K562 (cell line): Measurements from ENCODE around the gene PSMD8. TPM values are rescaled to one million over a fixed set of nuclear protein-coding genes. Genes with fewer than 3 reads are reported as not detected.
"Not testable (repeated sequence)": the region's sequence is repeated elsewhere in the genome, so short reads cannot be mapped to it uniquely, and the experiment has no call there.

Source experiments
- ATAC-seq: fragments of 200-7000 bp; cut with Tn5 transposase; 3 replicates; pipeline ENCODE4 v1.9.1; 2020; ENCODE audit warnings: moderate library complexity
- BruUV-seq: library from RNA; stranded (reverse); fragments of 400-500 nt; replicated peaks from 2 replicates; lab custom pipeline; 2021; lab: Mats Ljungman, UMichigan
- CTCF ChIA-PET: fragments of 300-600 bp; formaldehyde crosslinking; extraction: SDS; loops from one replicate; lab custom pipeline; 2021; ENCODE audit warnings: low intra/inter-chr PET ratio; lab: Yijun Ruan, JAX
- POLR2A ChIA-PET: fragments of 300-600, 350-650 bp; sonication (Branson Sonifier 250); formaldehyde crosslinking; extraction: SDS; loops from one replicate; lab custom pipeline; 2021; ENCODE audit warnings: antibody characterized with exemption, inconsistent platforms; lab: Yijun Ruan, JAX
- DNase-seq, 4 experiments: peaks; one replicate each; pipeline versions ENCODE4 v3.0.0 to v3.0.0-alpha.2; 2011 to 2018; ENCODE audit warnings: low spot score in 3 of 4, mixed read lengths in 3 of 4; ENCODE audit errors: extremely low read depth in 1 of 4
- FAIRE-seq: peaks from 2 replicates; lab custom pipeline; 2011; peaks lifted over from hg19 to GRCh38; lab: Jason Lieb, UNC
- H2AFZ ChIP-seq: 2 replicates; pipeline ENCODE4 v1.6.0; 2011; ENCODE audit warnings: low read depth, low read length, control low read depth, inconsistent platforms
- H3K27ac ChIP-seq: fragments of 200-600 bp; 3 replicates; pipeline ENCODE4 v1.8.0; 2011; ENCODE audit warnings: low read depth, mild to moderate bottlenecking, control low read depth, inconsistent platforms, low read length, moderate library complexity, mixed read lengths; ENCODE audit errors: extremely low read depth
- H3K27me3 ChIP-seq, 2 experiments: fragments of 300-600 bp in 1 of 2; 2 replicates in 1 of 2; 3 replicates in 1 of 2; pipeline versions ENCODE4 v1.6.0 to v1.8.0; 2011; ENCODE audit warnings: inconsistent platforms in 2 of 2, low read length in 2 of 2, mild to moderate bottlenecking in 1 of 2, mixed read lengths in 1 of 2, moderate library complexity in 1 of 2; ENCODE audit not compliant: control insufficient read depth in 2 of 2, insufficient read depth in 2 of 2
- H3K36me3 ChIP-seq: fragments of 300-600 bp; 3 replicates; pipeline ENCODE4 v1.8.0; 2011; ENCODE audit warnings: mild to moderate bottlenecking, low read length, inconsistent platforms; ENCODE audit not compliant: control insufficient read depth, insufficient read depth
- H3K4me1 ChIP-seq, 2 experiments: fragments of 200-600 bp in 1 of 2; replicated peaks in 1 of 2; 2 replicates in 1 of 2; 3 replicates in 1 of 2; pipeline versions ENCODE4 v1.5.1 to v1.8.0; 2011; ENCODE audit warnings: inconsistent platforms in 2 of 2, low read length in 2 of 2, mild to moderate bottlenecking in 1 of 2, mixed read lengths in 1 of 2, moderate library complexity in 1 of 2; ENCODE audit not compliant: control insufficient read depth in 2 of 2, insufficient read depth in 2 of 2
- H3K4me2 ChIP-seq: 2 replicates; pipeline ENCODE4 v1.6.1; 2011; ENCODE audit warnings: low read length, control low read depth, inconsistent platforms, mixed read lengths; ENCODE audit not compliant: insufficient read depth
- H3K4me3 ChIP-seq: fragments of 200-600 bp; sonication (generic), shearing (Covaris generic); 2 replicates; pipeline ENCODE4 v1.5.1; 2016; ENCODE audit warnings: control low read depth, inconsistent platforms
- H3K79me2 ChIP-seq: fragments of 200-600 bp; 3 replicates; pipeline ENCODE4 v1.8.0; 2011; ENCODE audit warnings: low read length, inconsistent platforms; ENCODE audit not compliant: control insufficient read depth, insufficient read depth
- H3K9ac ChIP-seq, 2 experiments: 2 replicates each; pipeline versions ENCODE4 v1.6.0 to v1.6.1; 2011; ENCODE audit warnings: low read depth in 2 of 2, low read length in 2 of 2, control low read depth in 1 of 2, inconsistent platforms in 1 of 2, mild to moderate bottlenecking in 1 of 2, mixed read lengths in 1 of 2; ENCODE audit not compliant: insufficient read depth in 1 of 2
- H3K9me1 ChIP-seq: one replicate; pipeline ENCODE4 v1.6.0; 2011; ENCODE audit warnings: inconsistent platforms, mild to moderate bottlenecking, low read length, moderate library complexity; ENCODE audit not compliant: control insufficient read depth, insufficient read depth
- H3K9me3 ChIP-seq: replicated peaks from 2 replicates; pipeline ENCODE4 v1.5.1; 2011; ENCODE audit warnings: low read depth, low read length, inconsistent platforms; ENCODE audit not compliant: control insufficient read depth, insufficient read depth
- H4K20me1 ChIP-seq: replicated peaks from 2 replicates; pipeline ENCODE4 v1.6.1; 2011; ENCODE audit warnings: low read length, inconsistent platforms, mixed read lengths; ENCODE audit not compliant: control insufficient read depth, insufficient read depth
- CBFA2T3 ChIP-seq: fragments of 450-650 bp; IDR thresholded peaks from 2 replicates; pipeline ENCODE4 v1.6.1; 2017
- DPF2 ChIP-seq: fragments of 450-650 bp; IDR thresholded peaks from 2 replicates; pipeline ENCODE4 v1.6.1; 2016
- NR4A1 ChIP-seq, 2 experiments: fragments of 250-450 bp in 1 of 2; fragments of 450-650 bp in 1 of 2; sonication (Bioruptor Pico) in 1 of 2; IDR thresholded peaks; 2 replicates each; pipeline versions ENCODE4 v1.4.0 to v1.6.1; 2016 to 2020; ENCODE audit warnings: mild to moderate bottlenecking in 2 of 2, missing compliant biosample characterization in 1 of 2, missing genetic modification characterization in 1 of 2, moderate library complexity in 1 of 2
- TAL1 ChIP-seq: fragments of 450-650 bp; IDR thresholded peaks from 2 replicates; pipeline ENCODE4 v1.6.1; 2016; ENCODE audit warnings: mild to moderate bottlenecking
- ZBTB5 ChIP-seq: fragments of 450-650 bp; IDR thresholded peaks from 2 replicates; pipeline ENCODE4 v1.6.1; 2017; ENCODE audit warnings: antibody characterized with exemption
- WGBS: fragments of 100-300 bp; shearing (Covaris generic); methylation state at CpG from one replicate; pipeline ENCODE4 v1.1.6; 2016; ENCODE audit warnings: low coverage, mixed read lengths; ENCODE audit not compliant: insufficient coverage; ENCODE audit errors: missing lambda C conversion rate; 5-methylcytosine and 5-hydroxymethylcytosine counted together
- in situ Hi-C: fragments of 300-500 bp; cut with MboI; formaldehyde crosslinking; loops from 4 replicates; pipeline ENCODE4 v1.15.0; 2018; ENCODE audit warnings: inconsistent platforms, mixed read lengths
- intact Hi-C: fragments of 100-400 bp; cut with micrococcal nuclease; formaldehyde crosslinking; loops from 2 replicates; pipeline ENCODE4 v1.14.2; 2022
- polyA plus RNA-seq, 8 experiments: library from polyadenylated mRNA; depleted of rRNA in 4 of 8; stranded (reverse) in 5 of 8; unstranded in 3 of 8; fragments of >200 nt; fragmentation: Nextera tagmentation in 2 of 8; fragmentation: Illumina TruSeq in 1 of 8; extraction: Ambion mirVana in 2 of 8; extraction: Trizol in 1 of 8; gene quantifications; 2 replicates each; pipeline versions ENCODE4 v1.2.1 to v1.2.3, GENCODE V29; 2011 to 2014; ENCODE audit warnings: inconsistent platforms in 1 of 8, missing spikeins in 1 of 8
- total RNA-seq, 7 experiments: library from RNA; depleted of rRNA in 6 of 7; stranded (reverse); fragments of >200 nt in 6 of 7; fragmentation: Illumina TruSeq in 2 of 7; extraction: Trizol in 2 of 7; gene quantifications; 2 replicates each; pipeline versions ENCODE4 v1.2.1 to v1.2.3, GENCODE V29; 2011 to 2021; ENCODE audit warnings: low replicate concordance in 1 of 7
- TF ChIP-seq, protein P1 (sequence below): fragments of 200-800 bp; sonication (Bioruptor generic); IDR thresholded peaks from 2 replicates; pipeline ENCODE4 v1.6.1; 2017; ENCODE audit warnings: missing genetic modification characterization, missing compliant biosample characterization
- TF ChIP-seq, protein P2 (sequence below), 2 experiments: IDR thresholded peaks; 2 replicates each; pipeline ENCODE4 v1.6.1; 2011; ENCODE audit warnings: borderline replicate concordance in 1 of 2, control low read depth in 1 of 2, low read depth in 1 of 2, low read length in 1 of 2, mild to moderate bottlenecking in 1 of 2, mixed read lengths in 1 of 2, moderate library complexity in 1 of 2; ENCODE audit not compliant: insufficient read depth in 1 of 2, insufficient read length in 1 of 2, poor library complexity in 1 of 2, severe bottlenecking in 1 of 2; ENCODE audit errors: extremely low read depth in 1 of 2

The PSMD8 gene
- total and polyA plus RNA-seq, 9 of the 15 experiments (the other 6 are each of a cell fraction or from before 2014, with no cell fraction given), result 130 to 583 (median 315) TPM

DNA sequence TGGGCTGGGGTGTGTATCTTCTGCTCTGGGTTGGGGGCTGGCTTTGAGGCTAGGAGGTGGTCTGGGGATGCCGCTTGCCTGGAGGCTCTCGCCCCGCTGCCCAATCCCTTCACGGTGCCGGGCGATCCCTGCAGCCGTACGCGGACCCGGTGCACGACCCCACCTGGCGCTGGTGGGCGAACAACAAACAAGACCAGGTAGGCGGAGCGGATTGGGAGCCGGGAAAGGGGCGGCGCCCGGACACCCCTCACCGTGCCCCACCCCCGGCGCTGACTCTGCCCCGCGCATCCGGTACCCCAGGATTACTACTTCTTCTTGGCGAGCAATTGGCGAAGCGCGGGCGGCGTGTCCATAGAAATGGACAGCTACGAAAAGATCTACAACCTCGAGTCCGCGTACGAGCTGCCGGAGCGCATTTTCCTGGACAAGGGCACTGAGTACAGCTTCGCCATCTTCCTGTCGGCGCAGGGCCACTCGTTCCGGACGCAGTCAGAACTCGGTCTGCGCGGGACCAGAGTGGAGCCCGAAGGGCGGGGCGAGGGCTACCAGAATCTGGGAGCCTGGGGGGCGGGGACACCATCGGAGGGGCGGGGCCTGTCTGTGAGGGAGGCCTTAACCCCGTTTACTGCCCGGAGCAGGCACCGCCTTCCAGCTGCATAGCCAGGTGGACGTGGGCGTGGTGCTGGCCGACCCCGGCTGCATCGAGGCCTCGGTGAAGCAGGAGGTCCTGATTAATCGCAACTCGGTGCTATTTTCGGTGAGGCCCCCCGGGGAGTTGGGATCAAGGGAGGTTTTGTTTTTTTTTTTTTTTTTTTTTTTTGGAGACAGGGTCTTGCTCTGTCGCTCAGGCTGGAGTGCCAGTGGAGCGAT is 12.1 kb upstream of the PSMD8 start (continued):
- peak; percentile 63 for TF ChIP-seq ZBTB5
- TF ChIP-seq, protein P1, sequence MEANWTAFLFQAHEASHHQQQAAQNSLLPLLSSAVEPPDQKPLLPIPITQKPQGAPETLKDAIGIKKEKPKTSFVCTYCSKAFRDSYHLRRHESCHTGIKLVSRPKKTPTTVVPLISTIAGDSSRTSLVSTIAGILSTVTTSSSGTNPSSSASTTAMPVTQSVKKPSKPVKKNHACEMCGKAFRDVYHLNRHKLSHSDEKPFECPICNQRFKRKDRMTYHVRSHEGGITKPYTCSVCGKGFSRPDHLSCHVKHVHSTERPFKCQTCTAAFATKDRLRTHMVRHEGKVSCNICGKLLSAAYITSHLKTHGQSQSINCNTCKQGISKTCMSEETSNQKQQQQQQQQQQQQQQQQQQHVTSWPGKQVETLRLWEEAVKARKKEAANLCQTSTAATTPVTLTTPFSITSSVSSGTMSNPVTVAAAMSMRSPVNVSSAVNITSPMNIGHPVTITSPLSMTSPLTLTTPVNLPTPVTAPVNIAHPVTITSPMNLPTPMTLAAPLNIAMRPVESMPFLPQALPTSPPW, result peak; percentile 40

- in situ Hi-C loops; DNase-seq; intact Hi-C loops; H3K79me2 ChIP-seq; BruUV-seq; H3K9me1 ChIP-seq; CTCF ChIA-PET; H3K36me3 ChIP-seq; ATAC-seq; H3K27ac ChIP-seq; FAIRE-seq; H3K9me3 ChIP-seq; TF ChIP-seq NR4A1 (CRISPR knock-in tag; IDR thresholded peaks at IDR 0.05): not testable (repeated sequence)
- peak overlapping the region; percentile 64 for H3K4me3 ChIP-seq
- peaks cover 10 to 26% of the 10 kb centered on the region in 2 experiments; a peak in 4 of 5 replicates for H3K4me1 ChIP-seq
- peak overlapping the region; percentile 91 for H3K4me2 ChIP-seq
- H2AFZ ChIP-seq, result peak overlapping the region; percentile 98; the same call in 1 of the 2 replicates
- H3K27me3 ChIP-seq, result peaks cover 23 to 25% of the 10 kb centered on the region in 2 experiments
- peak overlapping the region in 1 of 2 experiments; percentile 84; a peak in 2 of 4 replicates for H3K9ac ChIP-seq
- POLR2A ChIA-PET, result interaction anchor here (1.3 kb wide), 1 partner anchor 11 kb away, joined by 8 read pairs; the partner anchor contains the start of gene PSMD8
- H4K20me1 ChIP-seq, result peaks cover 10% of the 10 kb centered on the region; the same call in 1 of the 2 replicates
- WGBS, result 48% methylated on average over 11 of the region's 16 CpGs
- TF ChIP-seq TAL1 (peak; percentile 28; the same call in 1 of the 2 replicates), NR4A1 (tag; IDR thresholded peaks at IDR 0.05) (0 out of 2 replicates have a peak, but pooled peaks have one; percentile 30), CBFA2T3 (peak; percentile 66), DPF2 (0 out of 2 replicates have a peak, but pooled peaks have one; percentile 29)
- TF ChIP-seq, protein P2, sequence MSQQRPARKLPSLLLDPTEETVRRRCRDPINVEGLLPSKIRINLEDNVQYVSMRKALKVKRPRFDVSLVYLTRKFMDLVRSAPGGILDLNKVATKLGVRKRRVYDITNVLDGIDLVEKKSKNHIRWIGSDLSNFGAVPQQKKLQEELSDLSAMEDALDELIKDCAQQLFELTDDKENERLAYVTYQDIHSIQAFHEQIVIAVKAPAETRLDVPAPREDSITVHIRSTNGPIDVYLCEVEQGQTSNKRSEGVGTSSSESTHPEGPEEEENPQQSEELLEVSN (IDR thresholded peaks at IDR 0.05; ENCODE audit: borderline replicate concordance in 1 of 2, extremely low read depth in 1 of 2, insufficient read depth in 1 of 2, insufficient read length in 1 of 2, low read depth in 1 of 2, low read length in 1 of 2, poor library complexity in 1 of 2, severe bottlenecking in 1 of 2), result peak in 1 of 2 experiments; percentile 56
Measured at GRCh38 chr19:38362946-38363688, 11.3 kb upstream of the PSMD8 start.
